Endothelial cell of umbilical vein (primary cell): ENCODE measurements around the gene HTRA3. TPM values are rescaled to one million over a fixed set of nuclear protein-coding genes. Genes with fewer than 3 reads are reported as not detected.

ENCODE experiments used
- BruUV-seq: library from RNA; stranded (reverse); fragments of 400-500 nt; replicated peaks from 2 replicates; lab custom pipeline; 2021; lab: Mats Ljungman, UMichigan
- CTCF ChIA-PET: fragments of 300-600, 350-600 bp; sonication (Branson Sonifier 250); formaldehyde crosslinking; loops from one replicate; lab custom pipeline; 2021; ENCODE audit warnings: antibody characterized with exemption, inconsistent platforms; lab: Charles Lee
- POLR2A ChIA-PET: fragments of 300-600, 350-600 bp; sonication (Branson Sonifier 250); formaldehyde crosslinking; loops from one replicate; lab custom pipeline; 2021; ENCODE audit warnings: antibody characterized with exemption, inconsistent platforms; lab: Charles Lee
- DNase-seq: peaks from one replicate; pipeline ENCODE4 v3.0.0-alpha.2; 2011; ENCODE audit warnings: low read depth, low spot score
- FAIRE-seq: peaks from 2 replicates; lab custom pipeline; 2011; peaks lifted over from hg19 to GRCh38; lab: Jason Lieb, UNC
- H2AFZ ChIP-seq: 2 replicates; pipeline ENCODE4 v1.6.0; 2012; ENCODE audit warnings: low read depth, low read length, control low read depth, inconsistent platforms
- H3K27ac ChIP-seq: 2 replicates; pipeline ENCODE4 v1.5.1; 2011; ENCODE audit warnings: low read depth, mild to moderate bottlenecking, control low read depth, low read length, moderate library complexity; ENCODE audit not compliant: insufficient read depth
- H3K27me3 ChIP-seq, 2 experiments: 2 replicates each; pipeline versions ENCODE4 v1.6.0 to v1.6.1; 2011; ENCODE audit warnings: low read length in 2 of 2, mixed read lengths in 1 of 2; ENCODE audit not compliant: control insufficient read depth in 2 of 2, insufficient read depth in 2 of 2
- H3K36me3 ChIP-seq, 2 experiments: 2 replicates in 1 of 2; 3 replicates in 1 of 2; pipeline ENCODE4 v1.5.1; 2011; ENCODE audit warnings: low read length in 2 of 2, mild to moderate bottlenecking in 1 of 2, moderate library complexity in 1 of 2; ENCODE audit not compliant: control insufficient read depth in 2 of 2, insufficient read depth in 2 of 2; ENCODE audit errors: extremely low read depth in 1 of 2
- H3K4me1 ChIP-seq: 3 replicates; pipeline ENCODE4 v1.5.1; 2011; ENCODE audit warnings: mild to moderate bottlenecking, low read length; ENCODE audit not compliant: control insufficient read depth, insufficient read depth; ENCODE audit errors: extremely low read depth
- H3K4me2 ChIP-seq: 2 replicates; pipeline ENCODE4 v1.6.1; 2011; ENCODE audit warnings: low read length, control low read depth, mixed read lengths; ENCODE audit not compliant: insufficient read depth
- H3K4me3 ChIP-seq, 3 experiments: fragments of 200-600 bp in 1 of 3; sonication (generic), shearing (Covaris generic) in 1 of 3; replicated peaks in 1 of 3; 2 replicates each; pipeline ENCODE4 v1.5.1; 2011 to 2016; ENCODE audit warnings: control low read depth in 3 of 3, low read length in 3 of 3, mild to moderate bottlenecking in 2 of 3, inconsistent platforms in 1 of 3, low read depth in 1 of 3, moderate library complexity in 1 of 3; ENCODE audit not compliant: insufficient read depth in 1 of 3
- H3K79me2 ChIP-seq: 2 replicates; pipeline ENCODE4 v1.6.0; 2012; ENCODE audit warnings: low read length, inconsistent platforms; ENCODE audit not compliant: control insufficient read depth, insufficient read depth
- H3K9ac ChIP-seq: replicated peaks from 2 replicates; pipeline ENCODE3; 2011; ENCODE audit warnings: low read length, control low read depth; ENCODE audit not compliant: insufficient read depth; ENCODE audit errors: extremely low read depth
- H3K9me1 ChIP-seq: replicated peaks from 3 replicates; pipeline ENCODE4 v1.6.0; 2011; ENCODE audit warnings: mild to moderate bottlenecking, low read length; ENCODE audit not compliant: control insufficient read depth, insufficient read depth; ENCODE audit errors: extremely low read depth
- H3K9me3 ChIP-seq: replicated peaks from 2 replicates; pipeline ENCODE4 v1.5.1; 2012; ENCODE audit warnings: low read length, inconsistent platforms; ENCODE audit not compliant: control insufficient read depth, insufficient read depth
- H4K20me1 ChIP-seq: replicated peaks from 2 replicates; pipeline ENCODE3; 2011; ENCODE audit warnings: mild to moderate bottlenecking, low read length; ENCODE audit not compliant: control insufficient read depth, insufficient read depth; ENCODE audit errors: extremely low read depth
- EZH2 ChIP-seq: IDR thresholded peaks from 2 replicates; pipeline ENCODE4 v1.6.1; 2012; ENCODE audit warnings: borderline replicate concordance, low read depth, mild to moderate bottlenecking, moderate library complexity, low read length, inconsistent platforms; ENCODE audit not compliant: severe bottlenecking
- FOS ChIP-seq: IDR thresholded peaks from 2 replicates; pipeline ENCODE4 v1.6.1; 2011; ENCODE audit warnings: mild to moderate bottlenecking, low read length, moderate library complexity, borderline replicate concordance; ENCODE audit not compliant: insufficient read depth
- GATA2 ChIP-seq: IDR thresholded peaks from 2 replicates; pipeline ENCODE4 v1.7.0; 2011; ENCODE audit warnings: low read depth, mild to moderate bottlenecking, moderate library complexity, mixed read lengths, low read length; ENCODE audit not compliant: insufficient read length, insufficient read depth
- JUN ChIP-seq: IDR thresholded peaks from 2 replicates; pipeline ENCODE4 v1.6.1; 2011; ENCODE audit warnings: borderline replicate concordance, low read depth; ENCODE audit not compliant: insufficient read length, insufficient read depth
- MYC ChIP-seq: IDR thresholded peaks from one replicate; pipeline ENCODE4 v1.6.1; 2011; ENCODE audit warnings: mild to moderate bottlenecking, low read depth, low read length
- POLR2A ChIP-seq: IDR thresholded peaks from 2 replicates; pipeline ENCODE4 v1.6.1; 2012; ENCODE audit warnings: low read depth, mild to moderate bottlenecking, control low read depth, low read length
- POLR2AphosphoS5 ChIP-seq: IDR thresholded peaks from 2 replicates; pipeline ENCODE4 v1.6.1; 2012; ENCODE audit warnings: low read depth, mild to moderate bottlenecking, control low read depth, low read length, moderate library complexity; ENCODE audit not compliant: insufficient read depth
- dilution Hi-C: fragments of 300-500 bp; cut with MboI; formaldehyde crosslinking; loops from one replicate; pipeline ENCODE4 v1.15.0; 2019; ENCODE audit warnings: low sequenced_read_pairs; ENCODE audit not compliant: extremely low pct_ligation_motif_present
- intact Hi-C: fragments of 100-400 bp; cut with micrococcal nuclease; formaldehyde crosslinking; loops from one replicate; pipeline ENCODE4 v1.10.0; 2022
- polyA plus RNA-seq, 4 experiments: library from polyadenylated mRNA; depleted of rRNA in 3 of 4; stranded (reverse) in 3 of 4; unstranded in 1 of 4; fragments of >200 nt; gene quantifications; 2 replicates each; pipeline versions ENCODE4 v1.2.1 to v1.2.3, GENCODE V29; 2011 to 2012; ENCODE audit warnings: missing spikeins in 1 of 4
- total RNA-seq: library from RNA; stranded (reverse); gene quantifications from 2 replicates; pipeline ENCODE4 v1.2.3, GENCODE V29; 2021
- TF ChIP-seq, protein P1 (sequence below), 2 donors: IDR thresholded peaks; 1 replicate in 1 of 2; 2 replicates in 1 of 2; pipeline ENCODE4 v1.5.1; 2011; ENCODE audit warnings: low read length in 2 of 2, mild to moderate bottlenecking in 2 of 2, moderate library complexity in 2 of 2, control low read depth in 1 of 2, inconsistent platforms in 1 of 2, low read depth in 1 of 2; ENCODE audit not compliant: insufficient read depth in 1 of 2; ENCODE audit errors: extremely low read depth in 1 of 2
- TF ChIP-seq, protein P2 (sequence below): IDR thresholded peaks from 2 replicates; pipeline ENCODE4 v1.6.1; 2011; ENCODE audit not compliant: insufficient read depth, insufficient read length

The HTRA3 gene
- total and polyA plus RNA-seq, 2 donors (not counting 3 experiments of a cell fraction or from before 2014, with no cell fraction given): 9.0 to 12.0 TPM

DNA sequence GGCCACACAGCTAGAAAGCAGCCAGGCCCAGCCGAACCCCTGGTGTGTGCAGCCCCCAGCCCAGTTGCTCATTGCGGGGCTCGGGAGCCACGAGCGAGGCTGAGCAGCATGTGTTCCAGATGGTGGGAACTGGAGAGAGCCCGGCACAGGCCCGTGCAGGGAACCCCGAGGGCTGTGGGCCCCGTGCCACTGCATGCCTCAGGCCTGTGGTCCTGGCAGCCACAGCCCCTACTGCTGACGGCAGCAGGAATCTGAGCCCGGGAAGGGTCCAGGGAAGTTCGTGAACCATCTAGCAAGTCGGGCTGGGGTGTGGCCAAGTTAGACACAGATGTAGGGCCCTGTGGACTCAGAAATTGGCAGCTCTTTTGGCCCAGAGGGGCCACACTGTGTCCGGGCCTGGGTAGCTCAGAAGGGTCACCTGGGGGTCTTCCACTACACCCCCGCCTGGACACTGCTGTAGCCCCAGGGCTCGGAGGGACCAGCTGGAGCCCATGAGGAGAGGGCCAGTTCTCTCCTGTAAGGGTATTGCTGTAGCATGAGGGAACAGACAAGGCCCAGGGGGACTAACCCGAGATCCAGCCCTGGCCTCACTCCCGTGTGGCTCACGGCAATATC is 12.1 kb downstream of the HTRA3 start:
- H3K36me3 ChIP-seq: no peaks in the 10 kb centered on the region
- dilution Hi-C loops: no loop called here
- no peak overlapping the region for H3K9ac ChIP-seq
- no peak overlapping the region for H3K27ac ChIP-seq
- H3K4me2 ChIP-seq: no peak overlapping the region
- ChIA-PET CTCF (interaction anchor here (2.9 kb wide), 1 partner anchor 14 kb away, joined by 9 read pairs; no protein-coding TSS in a partner anchor), POLR2A (no interaction called here)
- H3K9me1 ChIP-seq: no peaks in the 10 kb centered on the region
- DNase-seq (no peak), FAIRE-seq (no peak)
- no peak overlapping the region for H3K4me3 ChIP-seq
- no peaks in the 10 kb centered on the region for H3K27me3 ChIP-seq
- no peaks in the 10 kb centered on the region for H3K79me2 ChIP-seq
- intact Hi-C loops: no loop called here
- no peak overlapping the region for H2AFZ ChIP-seq
- BruUV-seq: no TSS peak
- H3K9me3 ChIP-seq: no peaks in the 10 kb centered on the region
- H3K4me1 ChIP-seq: peaks cover 9% of the 10 kb centered on the region
- H4K20me1 ChIP-seq: no peaks in the 10 kb centered on the region
- TF ChIP-seq FOS: no peak
- TF ChIP-seq POLR2AphosphoS5: no peak
- no peak for TF ChIP-seq GATA2
- no peak for TF ChIP-seq POLR2A
- no peak for TF ChIP-seq MYC
- no peak for TF ChIP-seq JUN
- TF ChIP-seq, protein P1, sequence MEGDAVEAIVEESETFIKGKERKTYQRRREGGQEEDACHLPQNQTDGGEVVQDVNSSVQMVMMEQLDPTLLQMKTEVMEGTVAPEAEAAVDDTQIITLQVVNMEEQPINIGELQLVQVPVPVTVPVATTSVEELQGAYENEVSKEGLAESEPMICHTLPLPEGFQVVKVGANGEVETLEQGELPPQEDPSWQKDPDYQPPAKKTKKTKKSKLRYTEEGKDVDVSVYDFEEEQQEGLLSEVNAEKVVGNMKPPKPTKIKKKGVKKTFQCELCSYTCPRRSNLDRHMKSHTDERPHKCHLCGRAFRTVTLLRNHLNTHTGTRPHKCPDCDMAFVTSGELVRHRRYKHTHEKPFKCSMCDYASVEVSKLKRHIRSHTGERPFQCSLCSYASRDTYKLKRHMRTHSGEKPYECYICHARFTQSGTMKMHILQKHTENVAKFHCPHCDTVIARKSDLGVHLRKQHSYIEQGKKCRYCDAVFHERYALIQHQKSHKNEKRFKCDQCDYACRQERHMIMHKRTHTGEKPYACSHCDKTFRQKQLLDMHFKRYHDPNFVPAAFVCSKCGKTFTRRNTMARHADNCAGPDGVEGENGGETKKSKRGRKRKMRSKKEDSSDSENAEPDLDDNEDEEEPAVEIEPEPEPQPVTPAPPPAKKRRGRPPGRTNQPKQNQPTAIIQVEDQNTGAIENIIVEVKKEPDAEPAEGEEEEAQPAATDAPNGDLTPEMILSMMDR (IDR thresholded peaks at IDR 0.05; ENCODE audit: extremely low read depth in 1 of 2, insufficient read depth in 1 of 2, low read depth in 1 of 2, low read length in 2 of 2): no peak
- TF ChIP-seq, protein P2, sequence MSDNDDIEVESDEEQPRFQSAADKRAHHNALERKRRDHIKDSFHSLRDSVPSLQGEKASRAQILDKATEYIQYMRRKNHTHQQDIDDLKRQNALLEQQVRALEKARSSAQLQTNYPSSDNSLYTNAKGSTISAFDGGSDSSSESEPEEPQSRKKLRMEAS: no peak
- TF ChIP-seq EZH2: no peak
